HL-60 (cell line): ENCODE results near the gene SZT2.

Source experiments
- DNase-seq, 2 experiments: peaks; one replicate each; pipeline ENCODE4 v3.0.0-alpha.2; 2010 to 2020; ENCODE audit warnings: low read depth in 1 of 2, low spot score in 1 of 2
- H3K27ac ChIP-seq: fragments of 250-450 bp; sonication (Bioruptor Pico); replicated peaks from 2 replicates; pipeline ENCODE4 v1.5.1; 2020; ENCODE audit warnings: mild to moderate bottlenecking, moderate library complexity
- H3K27me3 ChIP-seq: fragments of 250-450 bp; sonication (Bioruptor Pico); 2 replicates; pipeline ENCODE4 v1.5.1; 2021; ENCODE audit warnings: mild to moderate bottlenecking, moderate library complexity; ENCODE audit not compliant: insufficient read depth, poor library complexity, severe bottlenecking
- H3K4me3 ChIP-seq: replicated peaks from 2 replicates; pipeline ENCODE4 v1.5.1; 2011; ENCODE audit warnings: mild to moderate bottlenecking, control low read depth, low read length; ENCODE audit not compliant: insufficient read depth
- GABPA ChIP-seq: IDR thresholded peaks from 2 replicates; pipeline ENCODE4 v1.6.1; 2012; ENCODE audit warnings: low read depth
- POLR2AphosphoS5 ChIP-seq: IDR thresholded peaks from 2 replicates; pipeline ENCODE4 v1.6.1; 2012; ENCODE audit warnings: low read depth
- SPI1 ChIP-seq: IDR thresholded peaks from 2 replicates; pipeline ENCODE4 v1.6.1; 2012; ENCODE audit warnings: low read depth, mild to moderate bottlenecking, borderline replicate concordance
- TF ChIP-seq, protein P1 (sequence below): IDR thresholded peaks from 2 replicates; pipeline ENCODE4 v1.6.1; 2012; ENCODE audit warnings: low read depth; ENCODE audit not compliant: insufficient replicate concordance
- TF ChIP-seq, protein P2 (sequence below): IDR thresholded peaks from one replicate; pipeline ENCODE4 v1.5.1; 2011; ENCODE audit warnings: low read length, control low read depth, inconsistent platforms; ENCODE audit not compliant: insufficient read depth

Gene SZT2

DNA sequence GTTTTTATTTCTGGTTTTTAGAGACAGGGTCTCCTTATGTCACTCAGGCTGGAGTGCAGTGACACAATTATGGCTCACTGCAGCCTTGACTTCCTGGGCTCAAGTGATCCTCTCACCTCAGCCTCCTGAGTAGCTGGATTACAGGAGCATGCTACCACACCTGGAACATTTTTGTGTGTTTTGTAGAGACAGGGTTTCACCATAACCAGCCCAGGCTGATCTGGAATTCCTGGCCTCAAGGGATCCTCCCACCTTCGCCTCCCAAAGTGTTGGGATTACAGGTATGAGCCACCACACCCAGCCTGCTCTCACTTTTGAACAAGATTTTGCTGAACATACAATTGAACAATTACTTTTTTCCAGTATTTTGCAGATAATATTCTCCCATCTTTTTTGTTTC lies 88.0 kb downstream of the SZT2 start:
- H3K27ac ChIP-seq = no peak overlapping the region
- no peak overlapping the region for H3K4me3 ChIP-seq
- no peak for TF ChIP-seq POLR2AphosphoS5
- TF ChIP-seq, protein P1, sequence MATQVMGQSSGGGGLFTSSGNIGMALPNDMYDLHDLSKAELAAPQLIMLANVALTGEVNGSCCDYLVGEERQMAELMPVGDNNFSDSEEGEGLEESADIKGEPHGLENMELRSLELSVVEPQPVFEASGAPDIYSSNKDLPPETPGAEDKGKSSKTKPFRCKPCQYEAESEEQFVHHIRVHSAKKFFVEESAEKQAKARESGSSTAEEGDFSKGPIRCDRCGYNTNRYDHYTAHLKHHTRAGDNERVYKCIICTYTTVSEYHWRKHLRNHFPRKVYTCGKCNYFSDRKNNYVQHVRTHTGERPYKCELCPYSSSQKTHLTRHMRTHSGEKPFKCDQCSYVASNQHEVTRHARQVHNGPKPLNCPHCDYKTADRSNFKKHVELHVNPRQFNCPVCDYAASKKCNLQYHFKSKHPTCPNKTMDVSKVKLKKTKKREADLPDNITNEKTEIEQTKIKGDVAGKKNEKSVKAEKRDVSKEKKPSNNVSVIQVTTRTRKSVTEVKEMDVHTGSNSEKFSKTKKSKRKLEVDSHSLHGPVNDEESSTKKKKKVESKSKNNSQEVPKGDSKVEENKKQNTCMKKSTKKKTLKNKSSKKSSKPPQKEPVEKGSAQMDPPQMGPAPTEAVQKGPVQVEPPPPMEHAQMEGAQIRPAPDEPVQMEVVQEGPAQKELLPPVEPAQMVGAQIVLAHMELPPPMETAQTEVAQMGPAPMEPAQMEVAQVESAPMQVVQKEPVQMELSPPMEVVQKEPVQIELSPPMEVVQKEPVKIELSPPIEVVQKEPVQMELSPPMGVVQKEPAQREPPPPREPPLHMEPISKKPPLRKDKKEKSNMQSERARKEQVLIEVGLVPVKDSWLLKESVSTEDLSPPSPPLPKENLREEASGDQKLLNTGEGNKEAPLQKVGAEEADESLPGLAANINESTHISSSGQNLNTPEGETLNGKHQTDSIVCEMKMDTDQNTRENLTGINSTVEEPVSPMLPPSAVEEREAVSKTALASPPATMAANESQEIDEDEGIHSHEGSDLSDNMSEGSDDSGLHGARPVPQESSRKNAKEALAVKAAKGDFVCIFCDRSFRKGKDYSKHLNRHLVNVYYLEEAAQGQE = no peak
- TF ChIP-seq, protein P2, sequence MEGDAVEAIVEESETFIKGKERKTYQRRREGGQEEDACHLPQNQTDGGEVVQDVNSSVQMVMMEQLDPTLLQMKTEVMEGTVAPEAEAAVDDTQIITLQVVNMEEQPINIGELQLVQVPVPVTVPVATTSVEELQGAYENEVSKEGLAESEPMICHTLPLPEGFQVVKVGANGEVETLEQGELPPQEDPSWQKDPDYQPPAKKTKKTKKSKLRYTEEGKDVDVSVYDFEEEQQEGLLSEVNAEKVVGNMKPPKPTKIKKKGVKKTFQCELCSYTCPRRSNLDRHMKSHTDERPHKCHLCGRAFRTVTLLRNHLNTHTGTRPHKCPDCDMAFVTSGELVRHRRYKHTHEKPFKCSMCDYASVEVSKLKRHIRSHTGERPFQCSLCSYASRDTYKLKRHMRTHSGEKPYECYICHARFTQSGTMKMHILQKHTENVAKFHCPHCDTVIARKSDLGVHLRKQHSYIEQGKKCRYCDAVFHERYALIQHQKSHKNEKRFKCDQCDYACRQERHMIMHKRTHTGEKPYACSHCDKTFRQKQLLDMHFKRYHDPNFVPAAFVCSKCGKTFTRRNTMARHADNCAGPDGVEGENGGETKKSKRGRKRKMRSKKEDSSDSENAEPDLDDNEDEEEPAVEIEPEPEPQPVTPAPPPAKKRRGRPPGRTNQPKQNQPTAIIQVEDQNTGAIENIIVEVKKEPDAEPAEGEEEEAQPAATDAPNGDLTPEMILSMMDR = no peak
- TF ChIP-seq SPI1 = no peak
- TF ChIP-seq GABPA = no peak
- DNase-seq = no peak
- H3K27me3 ChIP-seq = no peaks in the 10 kb centered on the region

DNA sequence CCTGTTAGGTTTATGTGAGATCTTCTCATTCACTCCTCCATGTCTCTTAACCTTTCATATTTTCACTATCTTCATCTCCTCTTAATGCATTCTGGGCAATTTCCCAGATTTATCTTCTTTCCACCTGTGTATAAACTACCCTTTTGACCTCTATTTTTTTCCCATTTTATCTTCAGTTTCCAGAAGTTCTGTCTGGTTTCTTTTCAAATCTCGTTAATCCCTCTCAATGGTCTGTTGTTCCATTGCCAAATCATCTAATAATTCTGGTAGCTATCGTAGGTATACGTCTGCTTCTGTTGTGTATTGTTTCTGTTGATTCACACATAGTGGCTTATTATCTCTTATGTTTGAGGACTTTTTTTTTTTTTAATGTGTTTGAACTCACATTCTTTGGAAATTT lies 89.7 kb downstream of the SZT2 start:
- TF ChIP-seq GABPA = no peak
- TF ChIP-seq, protein P2 = no peak
- TF ChIP-seq POLR2AphosphoS5 = no peak
- DNase-seq = no peak
- Histone ChIP-seq H3K27me3 (no peaks in the 10 kb centered on the region), H3K4me3 (no peak overlapping the region), H3K27ac (no peak overlapping the region)

DNA sequence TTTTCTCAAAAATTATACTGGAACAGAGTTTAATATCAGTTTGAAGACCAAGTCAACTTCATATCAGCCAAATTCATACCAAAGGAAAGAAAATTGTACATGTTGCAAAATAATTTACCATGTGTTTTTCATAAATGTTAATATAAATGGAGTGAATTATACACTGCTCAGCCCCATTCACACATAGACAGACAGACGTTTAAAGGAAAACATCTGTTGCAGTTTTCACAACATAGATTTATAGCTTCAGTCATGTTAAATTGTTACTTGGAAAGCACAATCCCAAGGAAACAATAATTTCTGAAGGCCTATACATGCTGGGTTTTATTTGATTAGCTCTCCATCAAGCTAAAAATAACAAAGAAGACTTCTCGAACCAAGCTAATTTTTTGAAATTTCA lies 91.8 kb downstream of the SZT2 start:
- TF ChIP-seq, protein P2 = no peak
- TF ChIP-seq GABPA = no peak
- TF ChIP-seq, protein P1 = no peak
- no peak for TF ChIP-seq SPI1
- no peak for TF ChIP-seq POLR2AphosphoS5
- no peak overlapping the region for H3K4me3 ChIP-seq
- H3K27ac ChIP-seq = no peak overlapping the region
- DNase-seq = no peak
- H3K27me3 ChIP-seq = no peaks in the 10 kb centered on the region

DNA sequence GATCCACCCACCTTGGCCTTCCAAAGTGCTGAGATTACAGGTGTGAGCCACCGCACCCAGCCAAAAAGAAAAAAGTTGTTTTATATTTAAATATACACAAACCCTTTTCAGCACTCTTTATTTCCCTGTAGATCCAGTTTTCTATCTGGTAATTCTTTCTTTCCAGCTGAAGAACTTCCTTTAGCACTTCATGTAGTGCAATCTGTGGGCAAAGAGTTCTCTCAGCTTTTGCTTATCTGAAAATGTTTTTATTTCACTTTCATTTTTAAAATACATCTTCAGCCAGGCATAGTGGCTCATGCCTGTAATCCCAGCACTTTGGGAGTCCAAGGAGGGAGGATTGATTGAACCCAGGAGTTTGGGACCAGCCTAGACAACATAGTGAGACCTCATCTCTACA lies 92.5 kb downstream of the SZT2 start:
- Histone ChIP-seq H3K27ac (no peak overlapping the region), H3K27me3 (no peaks in the 10 kb centered on the region), H3K4me3 (no peak overlapping the region)
- no peak for DNase-seq
- TF ChIP-seq, protein P1 = no peak
- TF ChIP-seq SPI1 = no peak
- no peak for TF ChIP-seq POLR2AphosphoS5
- TF ChIP-seq, protein P2 = no peak
- no peak for TF ChIP-seq GABPA
